HG02678 (cell line): ENCODE data around the gene KPNA6.
"Not testable (repeated sequence)": the region's sequence is repeated elsewhere in the genome, so short reads cannot be mapped to it uniquely, and the experiment has no call there.

ENCODE experiments used
- ATAC-seq: cut with Tn5 transposase; IDR thresholded peaks from one replicate; pipeline ENCODE4 v1.9.1; 2021; ENCODE audit warnings: mild to moderate bottlenecking, moderate library complexity; ENCODE audit not compliant: unreplicated experiment

KPNA6 gene

GRCh38 chr1:32138965-32139364, 31.1 kb downstream of the KPNA6 start:
- ATAC-seq, result no peak

DNA sequence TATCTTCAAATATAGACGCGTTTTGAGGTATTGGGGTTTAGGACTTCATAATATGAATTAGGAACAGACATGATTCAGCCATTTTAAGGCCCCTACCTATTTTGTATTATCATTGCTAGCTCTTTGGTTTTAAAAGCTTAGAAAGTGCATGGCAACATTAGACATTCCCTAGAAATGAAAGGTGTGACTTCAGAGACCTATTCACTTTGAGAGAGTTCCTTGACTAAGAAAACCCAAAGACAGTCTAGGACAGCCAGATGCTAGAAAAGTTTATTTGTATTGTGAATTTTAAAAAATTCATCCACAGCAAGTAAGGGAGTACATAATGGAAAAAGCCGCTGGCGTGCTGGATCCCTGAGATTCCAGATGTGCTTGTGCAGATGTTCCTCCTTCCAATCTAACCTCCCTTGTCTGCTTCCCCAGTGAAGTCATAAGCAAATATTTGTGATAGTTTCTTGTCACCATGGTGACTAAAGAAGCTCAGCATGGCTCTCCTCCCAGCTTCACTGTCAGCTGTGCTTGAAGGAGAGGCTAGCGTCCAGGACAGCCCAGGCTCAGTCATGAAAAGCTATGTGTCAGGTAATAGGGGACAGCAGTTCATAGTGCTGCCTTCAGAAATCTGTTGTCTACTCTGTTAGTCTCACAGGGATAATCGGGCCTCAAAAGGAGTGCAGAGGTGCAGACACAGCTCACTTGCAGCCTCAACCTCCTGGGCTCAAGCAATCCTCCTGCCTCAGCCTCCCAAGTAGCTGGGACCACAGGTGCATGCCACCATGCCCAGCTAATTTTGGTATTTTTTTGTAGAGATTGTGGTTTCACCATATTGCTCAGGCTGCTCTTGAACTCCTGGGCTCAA, 34.8 kb downstream of the KPNA6 start:
- no peak for ATAC-seq

DNA sequence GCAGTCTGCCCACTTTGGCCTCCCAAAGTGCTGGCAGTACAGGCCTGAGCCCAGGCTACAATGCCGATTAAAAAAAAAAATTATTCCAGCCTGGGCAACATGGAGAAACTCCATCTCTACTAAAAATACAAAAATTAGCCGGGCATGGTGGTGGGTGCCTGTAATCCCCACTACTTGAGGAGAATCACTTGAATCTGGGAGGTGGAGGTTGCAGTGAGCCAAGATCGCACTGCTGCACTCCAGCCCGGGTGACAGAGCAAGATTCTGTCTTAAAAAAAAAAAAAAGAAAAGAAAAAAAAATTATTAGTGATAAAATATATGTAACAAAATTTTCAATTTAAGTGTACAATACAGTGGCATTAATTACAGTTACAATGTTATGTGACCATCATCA, 35.4 kb downstream of the KPNA6 start:
- not testable (repeated sequence) for ATAC-seq

- no peak for ATAC-seq
These were observed 36.2 kb downstream of the KPNA6 start for GRCh38 chr1:32144033-32144432.

GRCh38 chr1:32147799-32148198, 39.9 kb downstream of the KPNA6 start:
- ATAC-seq, result not testable (repeated sequence)

GRCh38 chr1:32150847-32151246, 43.0 kb downstream of the KPNA6 start:
- ATAC-seq, result no peak

DNA sequence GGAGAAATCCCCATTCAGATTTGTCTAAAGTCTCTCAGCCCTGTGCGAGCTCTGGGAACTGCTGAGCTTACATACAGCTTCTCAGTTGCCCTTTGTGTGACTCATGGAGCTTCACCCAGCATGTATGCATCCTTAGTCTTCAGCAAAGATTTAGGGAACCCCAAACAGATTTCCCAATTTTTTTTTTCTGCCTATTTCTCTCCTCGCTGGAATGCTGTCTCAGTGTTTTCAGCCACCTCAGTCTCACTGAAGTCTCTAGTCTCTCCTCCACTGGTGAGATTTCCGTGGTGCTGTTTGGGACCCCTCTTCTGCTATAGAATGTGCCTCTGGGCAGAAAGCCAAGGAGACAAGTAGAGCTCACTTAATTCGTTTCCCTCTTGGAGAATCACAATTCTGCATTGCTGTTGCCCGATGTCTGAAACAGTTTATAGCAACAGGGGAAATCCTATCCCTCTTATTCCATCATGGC, 43.5 kb downstream of the KPNA6 start:
- no peak for ATAC-seq

- no peak for ATAC-seq
These were observed 51.3 kb downstream of the KPNA6 start for GRCh38 chr1:32159189-32159588.

DNA sequence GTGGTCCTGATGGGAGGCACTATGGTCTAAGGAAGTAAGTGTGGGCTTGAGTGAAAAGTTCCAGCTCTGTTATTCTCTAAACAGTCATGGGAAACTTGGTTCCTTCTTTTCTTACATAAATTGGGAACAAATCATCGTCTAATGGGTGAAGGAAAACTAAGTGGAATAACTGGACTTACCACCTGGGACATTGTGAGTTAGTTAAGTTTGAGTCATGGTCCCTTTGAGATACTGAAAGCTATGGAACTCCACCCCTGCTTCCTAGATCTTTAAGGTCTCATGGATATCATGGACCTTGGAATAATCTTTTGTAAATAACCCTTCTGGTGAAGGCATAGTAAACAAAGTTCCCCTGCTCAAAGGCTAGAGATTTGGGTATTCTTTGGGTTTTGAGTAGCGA, 55.5 kb downstream of the KPNA6 start:
- ATAC-seq, result no peak

GRCh38 chr1:32165633-32166032, 57.8 kb downstream of the KPNA6 start:
- ATAC-seq, result not testable (repeated sequence)

DNA sequence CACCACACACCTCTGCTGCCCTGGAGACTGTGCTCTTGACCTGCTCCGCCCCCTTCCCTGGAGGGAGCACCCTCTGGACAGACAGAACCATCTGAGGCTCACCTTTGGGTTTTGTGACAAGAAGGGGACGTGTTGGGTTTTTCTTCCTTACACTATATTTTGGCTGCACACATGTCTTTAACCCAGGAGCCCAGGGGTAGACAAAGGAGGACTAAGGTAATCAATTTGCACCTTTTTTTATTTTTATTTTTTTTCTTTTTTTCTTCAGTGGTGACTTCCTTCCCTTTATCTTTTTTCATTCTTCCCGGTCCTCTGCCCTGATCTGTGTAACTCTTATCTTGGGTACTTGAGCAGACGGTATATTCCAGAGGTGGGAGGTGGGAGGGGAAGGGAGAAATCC, 63.1 kb downstream of the KPNA6 start:
- no peak for ATAC-seq

DNA sequence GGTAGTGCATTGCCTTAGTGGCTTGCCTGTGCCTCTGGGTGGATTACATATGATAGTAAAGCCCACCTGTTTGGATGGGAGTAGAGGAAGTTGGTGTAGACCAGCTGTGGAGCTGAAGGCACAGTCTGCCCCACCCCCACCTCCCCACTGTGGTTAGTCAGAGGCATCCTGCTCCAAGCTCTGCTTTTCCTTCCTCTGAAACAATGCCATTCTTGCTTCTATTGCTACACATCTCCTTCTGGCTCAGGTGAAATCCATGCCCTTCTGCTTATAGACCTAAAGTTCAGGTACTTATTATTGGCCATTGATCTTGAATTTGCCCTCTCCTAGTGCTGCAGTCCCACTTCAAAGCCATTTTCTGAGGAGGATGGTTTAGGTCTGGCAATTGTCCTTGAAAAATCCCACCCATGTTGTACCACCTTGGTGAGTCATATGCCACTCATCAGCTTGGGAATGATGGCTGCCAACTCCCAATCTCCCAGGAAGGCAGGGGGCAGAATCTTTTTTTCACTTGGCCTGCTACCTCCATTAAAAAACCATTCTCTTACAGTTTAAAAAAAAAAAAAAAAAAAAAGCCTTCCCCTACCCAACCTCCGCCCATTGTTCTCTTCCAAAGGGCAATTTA, 64.9 kb downstream of the KPNA6 start:
- ATAC-seq, result no peak

DNA sequence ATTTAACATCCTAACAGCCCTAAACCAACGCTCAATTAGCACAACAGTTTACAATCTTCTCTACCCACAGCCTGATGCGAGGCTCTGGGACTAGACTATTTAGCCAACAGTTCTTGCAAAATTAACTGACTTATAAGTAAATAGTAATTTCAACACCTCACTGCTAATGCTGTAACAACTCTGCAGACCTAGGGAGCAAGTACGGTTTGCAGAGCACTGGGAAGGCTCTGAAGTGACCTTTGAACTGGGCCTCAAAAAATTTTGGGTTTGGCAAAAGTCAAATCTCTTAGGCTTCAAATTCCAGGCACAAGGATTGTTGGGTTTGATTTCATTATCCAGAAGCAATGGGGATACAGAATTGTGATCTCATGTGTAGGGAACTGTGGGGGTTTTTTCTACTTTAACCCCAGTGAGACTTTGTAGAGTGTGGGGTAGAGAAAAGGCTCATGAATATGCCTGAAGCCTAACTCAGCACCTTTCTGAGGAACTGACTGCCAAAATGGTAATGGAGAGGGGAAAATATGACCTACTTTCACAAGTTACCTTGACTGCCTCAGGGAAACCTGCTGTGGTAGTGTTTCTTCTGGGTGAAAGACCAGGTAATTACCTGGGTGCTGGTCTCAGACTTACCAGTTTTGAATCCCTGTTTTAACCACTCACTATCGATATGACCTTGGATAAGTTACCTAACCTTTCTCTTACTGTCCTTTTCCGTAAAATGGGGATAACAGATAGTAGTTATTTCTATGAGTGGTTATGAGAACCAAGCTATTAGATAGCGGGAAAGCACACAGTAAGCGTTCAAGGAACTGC, 70.7 kb downstream of the KPNA6 start:
- no peak for ATAC-seq

DNA sequence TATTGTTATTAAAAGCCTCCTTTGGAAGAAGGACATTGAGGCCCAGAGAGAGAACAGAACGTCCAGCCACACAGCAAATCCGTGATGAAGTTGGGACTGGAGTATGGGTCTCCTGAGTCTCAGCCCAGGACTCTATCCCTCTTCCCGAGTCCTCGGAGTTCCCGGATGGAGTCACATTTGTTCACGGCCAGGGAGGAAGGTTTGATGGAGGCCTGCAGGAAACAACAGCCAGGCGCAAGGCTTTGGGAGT, 71.3 kb downstream of the KPNA6 start:
- ATAC-seq, result no peak

- ATAC-seq, result peak; percentile 88
These were observed 71.8 kb downstream of the KPNA6 start, which contains the start of gene TXLNA for GRCh38 chr1:32179443-32180185. TSS of gene TXLNA (plus strand) at chr1:32179675. CDS start at chr1:32180346, 671 bp downstream.

GRCh38 chr1:32180186-32181060, 72.6 kb downstream of the KPNA6 start:
- no peak for ATAC-seq

- no peak for ATAC-seq
These were observed 73.2 kb downstream of the KPNA6 start for GRCh38 chr1:32181065-32181464.

DNA sequence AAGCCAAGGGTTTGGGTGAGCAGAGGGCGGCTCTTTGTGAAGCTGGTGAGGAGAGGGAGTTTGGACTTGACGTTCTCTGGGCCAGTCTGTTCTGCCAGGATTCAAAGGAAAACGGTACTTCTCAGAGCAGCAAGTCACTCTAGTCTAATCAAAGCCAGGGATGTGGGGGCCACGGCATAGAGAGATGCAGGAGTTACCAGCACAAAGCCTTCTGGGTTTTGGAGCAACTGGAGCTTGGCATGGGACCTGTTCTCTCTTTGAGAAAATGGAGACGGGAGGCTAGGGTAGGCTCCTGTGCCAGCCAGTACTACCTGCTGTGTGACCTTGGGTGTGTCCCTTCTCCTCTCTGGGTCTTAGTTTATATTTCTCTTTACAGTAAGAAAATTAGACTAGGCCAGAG, 73.7 kb downstream of the KPNA6 start:
- no peak for ATAC-seq

DNA sequence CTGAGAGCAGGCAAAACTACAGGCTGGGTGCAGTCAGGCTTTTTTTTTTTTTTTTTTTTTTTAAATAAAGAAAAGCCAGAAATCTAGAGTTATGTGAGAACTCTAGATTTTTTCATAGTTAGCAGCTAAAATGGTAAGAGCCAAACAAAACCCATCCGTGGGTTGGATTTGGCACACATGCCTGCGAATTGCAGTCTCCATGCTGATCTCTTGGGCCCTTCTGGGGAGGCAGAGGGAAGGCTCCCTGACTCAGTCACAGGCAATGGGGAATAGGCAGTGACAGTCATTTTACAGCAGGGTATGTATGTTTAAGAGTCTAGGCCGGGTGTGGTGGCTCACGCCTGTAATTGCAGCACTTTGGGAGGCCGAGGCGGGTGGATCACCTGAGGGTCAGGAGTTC, 74.2 kb downstream of the KPNA6 start:
- no peak for ATAC-seq

- no peak for ATAC-seq
These were observed 76.8 kb downstream of the KPNA6 start for GRCh38 chr1:32184650-32185049.
